Fibroblast of pulmonary artery (primary cell): ENCODE results near the gene EPM2AIP1.
A peak's percentile ranks its signal among the peaks of the same experiment; 100 is the strongest.
"Not testable (repeated sequence)": the region's sequence is repeated elsewhere in the genome, so short reads cannot be mapped to it uniquely, and the experiment has no call there.

ENCODE experiments used
- DNase-seq: peaks from one replicate; pipeline ENCODE4 v3.0.0-alpha.2; 2010; ENCODE audit warnings: low read depth
- H3K4me3 ChIP-seq: replicated peaks from 2 replicates; pipeline ENCODE4 v1.5.1; 2011; ENCODE audit warnings: low read depth, mild to moderate bottlenecking, control low read depth, low read length, moderate library complexity
- TF ChIP-seq, protein P1 (sequence below): IDR thresholded peaks from 2 replicates; pipeline ENCODE4 v1.5.1; 2011; ENCODE audit warnings: mild to moderate bottlenecking, control low read depth, low read length, inconsistent platforms; ENCODE audit errors: missing control alignments

Gene EPM2AIP1

DNA sequence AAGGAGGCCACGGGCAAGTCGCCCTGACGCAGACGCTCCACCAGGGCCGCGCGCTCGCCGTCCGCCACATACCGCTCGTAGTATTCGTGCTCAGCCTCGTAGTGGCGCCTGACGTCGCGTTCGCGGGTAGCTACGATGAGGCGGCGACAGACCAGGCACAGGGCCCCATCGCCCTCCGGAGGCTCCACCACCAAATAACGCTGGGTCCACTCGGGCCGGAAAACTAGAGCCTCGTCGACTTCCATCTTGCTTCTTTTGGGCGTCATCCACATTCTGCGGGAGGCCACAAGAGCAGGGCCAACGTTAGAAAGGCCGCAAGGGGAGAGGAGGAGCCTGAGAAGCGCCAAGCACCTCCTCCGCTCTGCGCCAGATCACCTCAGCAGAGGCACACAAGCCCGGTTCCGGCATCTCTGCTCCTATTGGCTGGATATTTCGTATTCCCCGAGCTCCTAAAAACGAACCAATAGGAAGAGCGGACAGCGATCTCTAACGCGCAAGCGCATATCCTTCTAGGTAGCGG lies at the start of gene EPM2AIP1:
Gene EPM2AIP1 (minus strand): TSS at position 326 of the 520 bp plus-strand sequence. CDS start 54 bp downstream, at position 272.
- H3K4me3 ChIP-seq = peak within 1 kb of the TSS; percentile 90
- TF ChIP-seq, protein P1, sequence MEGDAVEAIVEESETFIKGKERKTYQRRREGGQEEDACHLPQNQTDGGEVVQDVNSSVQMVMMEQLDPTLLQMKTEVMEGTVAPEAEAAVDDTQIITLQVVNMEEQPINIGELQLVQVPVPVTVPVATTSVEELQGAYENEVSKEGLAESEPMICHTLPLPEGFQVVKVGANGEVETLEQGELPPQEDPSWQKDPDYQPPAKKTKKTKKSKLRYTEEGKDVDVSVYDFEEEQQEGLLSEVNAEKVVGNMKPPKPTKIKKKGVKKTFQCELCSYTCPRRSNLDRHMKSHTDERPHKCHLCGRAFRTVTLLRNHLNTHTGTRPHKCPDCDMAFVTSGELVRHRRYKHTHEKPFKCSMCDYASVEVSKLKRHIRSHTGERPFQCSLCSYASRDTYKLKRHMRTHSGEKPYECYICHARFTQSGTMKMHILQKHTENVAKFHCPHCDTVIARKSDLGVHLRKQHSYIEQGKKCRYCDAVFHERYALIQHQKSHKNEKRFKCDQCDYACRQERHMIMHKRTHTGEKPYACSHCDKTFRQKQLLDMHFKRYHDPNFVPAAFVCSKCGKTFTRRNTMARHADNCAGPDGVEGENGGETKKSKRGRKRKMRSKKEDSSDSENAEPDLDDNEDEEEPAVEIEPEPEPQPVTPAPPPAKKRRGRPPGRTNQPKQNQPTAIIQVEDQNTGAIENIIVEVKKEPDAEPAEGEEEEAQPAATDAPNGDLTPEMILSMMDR = peak; percentile 6
- no peak for DNase-seq

DNA sequence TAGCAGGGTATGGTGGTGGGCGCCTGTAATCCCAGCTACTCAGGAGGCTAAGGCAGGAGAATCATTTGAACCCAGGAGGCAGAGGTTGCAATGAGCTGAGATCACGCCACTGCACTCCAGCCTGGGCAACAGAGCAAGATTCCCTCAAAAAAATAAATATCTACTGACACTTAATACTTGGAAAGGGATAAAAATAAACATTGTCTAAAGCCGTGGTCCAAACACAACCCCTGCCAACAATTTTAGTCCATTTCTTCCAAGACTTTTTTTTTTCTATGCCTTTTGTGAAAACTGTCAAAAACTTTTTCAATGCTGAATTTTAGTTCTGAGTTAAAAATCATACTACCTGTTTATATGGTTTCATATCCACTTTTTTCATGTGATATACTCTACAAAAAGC lies 49.8 kb upstream of the EPM2AIP1 start:
- DNase-seq, H3K4me3 ChIP-seq: not testable (repeated sequence)

DNA sequence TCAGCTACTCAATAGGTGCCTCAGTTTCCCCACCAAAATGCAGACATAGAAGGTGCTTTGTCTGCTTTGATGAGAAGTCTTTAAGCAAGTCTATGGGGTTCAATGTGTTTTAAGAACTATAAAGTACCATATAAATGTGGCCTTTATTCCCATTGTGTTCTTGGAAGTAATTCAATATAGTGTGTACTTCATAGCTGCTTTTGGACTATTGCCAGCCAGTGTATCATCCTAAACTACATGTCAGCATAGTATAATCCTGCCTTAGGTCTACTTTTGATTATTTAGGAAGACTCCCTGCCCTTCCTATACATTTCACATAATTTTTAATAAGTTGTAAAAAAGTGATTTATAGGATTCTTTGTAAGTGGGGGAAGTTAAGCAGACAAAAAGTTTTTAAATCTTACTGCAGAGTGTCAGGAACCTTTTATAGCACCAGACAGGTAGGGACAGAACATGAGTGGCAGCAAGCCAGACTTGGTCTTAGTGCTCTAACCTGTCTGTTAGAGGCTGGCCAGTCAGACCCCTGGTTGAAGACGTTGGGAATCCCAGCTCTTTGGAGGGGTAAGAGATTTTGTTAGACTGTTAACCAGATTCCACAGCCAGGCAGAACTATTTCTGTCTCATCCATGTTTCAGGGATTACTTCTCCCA lies 48.7 kb upstream of the EPM2AIP1 start:
- no peak overlapping the region for H3K4me3 ChIP-seq
- DNase-seq = no peak
- TF ChIP-seq, protein P1 = no peak

DNA sequence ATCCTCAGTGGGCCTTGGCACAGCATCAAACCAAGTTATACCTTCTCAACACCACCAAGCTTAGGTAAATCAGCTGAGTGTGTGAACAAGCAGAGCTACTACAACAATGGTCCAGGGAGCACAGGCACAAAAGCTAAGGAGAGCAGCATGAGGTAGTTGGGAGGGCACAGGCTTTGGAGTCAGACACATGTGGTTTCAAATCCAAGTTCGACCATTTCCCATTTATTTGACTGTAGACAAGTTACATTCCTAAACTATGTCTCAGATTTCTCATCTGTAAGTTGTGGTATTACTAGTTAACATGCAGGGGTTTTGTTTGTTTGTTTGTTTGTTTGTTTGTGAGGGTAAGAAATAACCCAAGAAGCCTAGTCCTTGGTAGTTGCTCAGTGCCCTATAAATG lies 47.3 kb upstream of the EPM2AIP1 start:
- H3K4me3 ChIP-seq = no peak overlapping the region
- TF ChIP-seq, protein P1 = no peak
- no peak for DNase-seq

DNA sequence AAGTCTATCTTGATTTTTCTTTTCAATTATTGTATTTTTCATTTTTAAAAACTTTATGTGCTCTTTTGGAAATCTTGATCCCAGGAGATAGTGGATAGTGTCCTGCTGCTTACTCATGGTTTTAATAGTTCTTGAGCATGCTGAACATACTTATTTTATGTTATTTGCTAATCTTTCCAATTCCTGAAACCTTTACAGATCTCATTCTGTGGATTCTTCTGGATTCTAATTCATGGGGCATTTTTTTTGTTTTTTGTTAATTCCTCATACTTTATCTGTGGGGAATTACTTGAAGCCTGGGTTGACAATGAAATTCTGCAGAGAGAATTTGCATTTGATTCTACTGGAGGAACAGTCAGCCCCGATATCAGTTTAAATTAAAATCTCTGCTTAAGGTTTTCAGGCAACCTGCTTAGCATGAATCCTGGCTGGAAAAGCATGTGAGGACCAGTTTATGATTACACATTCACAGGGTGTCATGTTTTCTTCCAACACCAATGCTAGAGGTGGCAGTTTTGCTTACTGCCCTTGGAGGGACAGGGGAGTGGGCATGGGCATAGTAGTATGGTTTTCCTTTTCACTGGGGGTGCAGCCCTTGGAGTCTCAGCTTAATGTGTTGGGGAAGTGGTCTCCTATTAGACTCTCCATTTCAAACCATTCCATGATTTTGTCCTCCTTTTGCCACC lies 46.4 kb upstream of the EPM2AIP1 start:
- TF ChIP-seq, protein P1 = no peak
- DNase-seq = no peak
- no peak overlapping the region for H3K4me3 ChIP-seq

DNA sequence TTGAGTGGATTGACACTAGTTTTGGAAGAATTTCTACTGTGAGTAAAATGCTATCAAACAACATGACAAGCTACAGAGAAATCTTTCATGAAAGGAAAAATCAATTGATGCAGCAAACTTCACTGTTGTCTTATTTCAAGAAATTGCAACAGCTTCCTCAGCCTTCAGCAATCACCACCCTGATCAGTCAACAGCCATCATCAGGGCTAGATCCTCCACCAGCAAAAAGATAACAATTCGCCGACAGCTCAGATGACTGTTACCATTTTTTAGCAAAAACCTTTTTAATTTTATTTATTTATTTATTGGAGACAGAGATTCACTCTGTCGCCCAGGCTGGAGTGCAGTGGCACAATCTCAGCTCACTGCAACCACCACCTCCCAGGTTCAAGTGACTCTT lies 44.4 kb upstream of the EPM2AIP1 start:
- TF ChIP-seq, protein P1 = no peak
- DNase-seq = no peak
- no peak overlapping the region for H3K4me3 ChIP-seq

DNA sequence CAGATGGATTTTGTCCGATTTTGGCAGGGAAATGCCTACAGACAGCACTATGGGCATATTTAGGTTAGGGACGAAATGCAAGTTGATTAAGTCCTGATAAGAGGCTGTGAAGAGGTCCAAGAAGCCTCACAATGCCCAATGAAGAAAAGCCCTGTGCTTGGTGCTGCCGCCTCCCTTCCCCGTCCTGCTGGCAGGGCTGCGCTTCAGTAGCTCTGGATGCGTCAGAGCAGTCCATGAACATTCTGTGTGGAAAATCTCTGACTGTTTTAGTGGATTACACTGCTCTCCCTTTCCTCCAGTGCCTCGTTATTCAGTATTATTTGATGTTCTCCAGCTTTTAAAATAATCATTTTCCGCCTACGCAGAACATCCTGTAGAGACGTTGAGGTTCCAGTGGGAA lies 40.0 kb upstream of the EPM2AIP1 start:
- DNase-seq = peak; percentile 55
- TF ChIP-seq, protein P1 = no peak

More for the DNA sequence above, 40.0 kb upstream of the EPM2AIP1 start:
- no peak overlapping the region for H3K4me3 ChIP-seq
